22Rv1 (cell line): ENCODE data around the gene GREB1.

Experiments
- ZFX ChIP-seq: fragments of 450-650 bp; IDR thresholded peaks from 2 replicates; pipeline ENCODE4 v1.6.1; 2017; ENCODE audit warnings: antibody characterized with exemption, borderline replicate concordance
- TF ChIP-seq, protein P1 (sequence below): fragments of 450-650 bp; IDR thresholded peaks from 2 replicates; pipeline ENCODE4 v1.5.1; 2017; ENCODE audit warnings: mild to moderate bottlenecking

DNA sequence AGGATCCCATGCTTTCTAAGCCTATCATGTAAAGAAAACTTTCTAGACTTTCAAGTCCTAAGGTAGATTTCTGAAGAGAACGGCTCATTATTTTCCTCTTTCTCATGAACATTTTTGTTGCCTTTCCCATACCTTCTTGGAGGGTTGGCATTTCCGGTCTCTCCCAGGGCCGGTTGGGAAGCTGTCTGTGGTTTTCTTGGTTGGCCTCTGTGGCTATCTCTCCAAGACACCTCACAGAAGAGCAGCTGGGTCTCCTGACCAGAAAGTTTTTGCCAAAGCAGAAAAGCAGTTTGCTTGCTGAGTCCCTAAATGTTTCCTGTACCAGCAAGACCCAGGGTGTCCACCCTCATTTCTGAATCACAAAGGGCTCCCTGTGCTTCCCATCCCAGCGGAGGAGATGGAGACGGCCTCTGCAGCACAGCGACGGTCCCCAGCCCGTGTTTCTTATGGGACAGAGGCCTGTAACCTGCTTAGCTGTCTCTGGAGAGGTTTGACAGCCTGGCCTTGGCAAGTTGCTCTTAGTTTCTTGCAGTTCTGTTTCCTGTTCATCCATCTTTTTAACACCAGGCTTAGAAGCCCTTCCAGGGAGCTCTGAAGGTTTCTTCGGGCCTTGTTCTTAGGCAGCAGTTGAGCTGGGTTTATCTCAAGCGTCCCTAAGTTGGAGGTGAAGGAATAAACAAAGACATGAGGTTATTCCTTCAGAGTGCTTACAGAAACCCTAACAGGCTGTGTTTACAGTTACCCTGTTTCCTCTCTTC, 39.8 kb downstream of the GREB1 start:
- TF ChIP-seq, protein P1, sequence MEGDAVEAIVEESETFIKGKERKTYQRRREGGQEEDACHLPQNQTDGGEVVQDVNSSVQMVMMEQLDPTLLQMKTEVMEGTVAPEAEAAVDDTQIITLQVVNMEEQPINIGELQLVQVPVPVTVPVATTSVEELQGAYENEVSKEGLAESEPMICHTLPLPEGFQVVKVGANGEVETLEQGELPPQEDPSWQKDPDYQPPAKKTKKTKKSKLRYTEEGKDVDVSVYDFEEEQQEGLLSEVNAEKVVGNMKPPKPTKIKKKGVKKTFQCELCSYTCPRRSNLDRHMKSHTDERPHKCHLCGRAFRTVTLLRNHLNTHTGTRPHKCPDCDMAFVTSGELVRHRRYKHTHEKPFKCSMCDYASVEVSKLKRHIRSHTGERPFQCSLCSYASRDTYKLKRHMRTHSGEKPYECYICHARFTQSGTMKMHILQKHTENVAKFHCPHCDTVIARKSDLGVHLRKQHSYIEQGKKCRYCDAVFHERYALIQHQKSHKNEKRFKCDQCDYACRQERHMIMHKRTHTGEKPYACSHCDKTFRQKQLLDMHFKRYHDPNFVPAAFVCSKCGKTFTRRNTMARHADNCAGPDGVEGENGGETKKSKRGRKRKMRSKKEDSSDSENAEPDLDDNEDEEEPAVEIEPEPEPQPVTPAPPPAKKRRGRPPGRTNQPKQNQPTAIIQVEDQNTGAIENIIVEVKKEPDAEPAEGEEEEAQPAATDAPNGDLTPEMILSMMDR: no peak
- TF ChIP-seq ZFX: no peak
